ENCODE results near the gene INPPL1.

- TF ChIP-seq CTCF (IDR thresholded peaks at IDR 0.05; ENCODE audit: low read length) = no peak
- TF ChIP-seq EZH2phosphoT487 (IDR thresholded peaks at IDR 0.05; ENCODE audit: low read length) = no peak
Measured at GRCh38 chr11:72227316-72228228, 3.0 kb downstream of the INPPL1 start.

Data from MM.1S (cell line).